K562 (cell line): ENCODE results near the gene INPPL1. TPM values are rescaled to one million over a fixed set of nuclear protein-coding genes. Genes with fewer than 3 reads are reported as not detected.

Experiments used
- BRF1 ChIP-seq: IDR thresholded peaks from 3 replicates; pipeline ENCODE4 v1.6.1; 2011; ENCODE audit warnings: borderline replicate concordance, mild to moderate bottlenecking; ENCODE audit not compliant: insufficient read length; ENCODE audit errors: extremely low read depth
- COPS2 ChIP-seq: fragments of 450-650 bp; conservative IDR thresholded peaks from 2 replicates; pipeline ENCODE4 v1.6.1; 2016; ENCODE audit warnings: mild to moderate bottlenecking, moderate library complexity
- CTBP1 ChIP-seq: fragments of 450-650 bp; IDR thresholded peaks from 2 replicates; pipeline ENCODE4 v1.6.1; 2016; ENCODE audit warnings: borderline replicate concordance
- FOXA3 ChIP-seq, 2 experiments: fragments of 450-650 bp in 1 of 2; sonication (generic) in 1 of 2; formaldehyde crosslinking; IDR thresholded peaks in 1 of 2; conservative IDR thresholded peaks in 1 of 2; 2 replicates each; pipeline versions ENCODE4 v1.4.0 to v1.8.0; 2020 to 2022; ENCODE audit warnings: mild to moderate bottlenecking in 2 of 2, missing genetic modification reagents in 1 of 2
- GTF2A2 ChIP-seq: IDR thresholded peaks from 2 replicates; pipeline ENCODE4 v1.6.1; 2016; ENCODE audit warnings: mild to moderate bottlenecking, missing genetic modification characterization, missing compliant biosample characterization
- HNRNPLL ChIP-seq: fragments of 200-400 bp; formaldehyde crosslinking; IDR thresholded peaks from 2 replicates; pipeline ENCODE4 v1.6.1; 2017; ENCODE audit warnings: low read length, low read depth, mild to moderate bottlenecking; ENCODE audit not compliant: poor library complexity, severe bottlenecking
- JUNB ChIP-seq: fragments of 450-650 bp; formaldehyde crosslinking; conservative IDR thresholded peaks from 2 replicates; pipeline ENCODE4 v1.4.0; 2020; ENCODE audit warnings: mild to moderate bottlenecking
- KAT2B ChIP-seq: IDR thresholded peaks from one replicate; pipeline ENCODE4 v1.6.1; 2012; ENCODE audit warnings: low read depth, mild to moderate bottlenecking, control low read depth, inconsistent platforms, low read length, moderate library complexity
- KLF16 ChIP-seq: IDR thresholded peaks from 2 replicates; pipeline ENCODE4 v1.6.1; 2016; ENCODE audit warnings: antibody characterized with exemption
- LCOR ChIP-seq: sonication (generic); formaldehyde crosslinking; IDR thresholded peaks from 2 replicates; pipeline ENCODE4 v1.8.0; 2022; ENCODE audit warnings: mild to moderate bottlenecking, missing genetic modification reagents
- PCBP1 ChIP-seq: fragments of 200-400 bp; formaldehyde crosslinking; IDR thresholded peaks from 2 replicates; pipeline ENCODE4 v1.6.1; 2018; ENCODE audit warnings: mild to moderate bottlenecking, low read depth, low read length; ENCODE audit not compliant: poor library complexity, severe bottlenecking
- PYGO2 ChIP-seq: fragments of 450-650 bp; IDR thresholded peaks from 2 replicates; pipeline ENCODE4 v1.6.1; 2016; ENCODE audit warnings: mild to moderate bottlenecking, missing genetic modification characterization, moderate library complexity, missing compliant biosample characterization
- RB1 ChIP-seq: fragments of 450-650 bp; IDR thresholded peaks from 2 replicates; pipeline ENCODE4 v1.6.1; 2017; ENCODE audit warnings: low read depth, mild to moderate bottlenecking
- RBM34 ChIP-seq: fragments of 200-400 bp; formaldehyde crosslinking; IDR thresholded peaks from 2 replicates; pipeline ENCODE4 v1.6.1; 2018; ENCODE audit warnings: low read length, borderline replicate concordance; ENCODE audit not compliant: insufficient read depth
- SMARCE1 ChIP-seq: fragments of 450-650 bp; IDR thresholded peaks from 2 replicates; pipeline ENCODE4 v1.7.1; 2016; ENCODE audit warnings: mild to moderate bottlenecking
- SP1 ChIP-seq: sonication (generic); formaldehyde crosslinking; IDR thresholded peaks from 2 replicates; pipeline ENCODE4 v1.8.1; 2022; ENCODE audit warnings: mild to moderate bottlenecking, missing genetic modification reagents
- SPI1 ChIP-seq: IDR thresholded peaks from 2 replicates; pipeline ENCODE4 v1.6.1; 2011; ENCODE audit warnings: low read depth, low read length, control low read depth, borderline replicate concordance
- SUPT5H ChIP-seq: fragments of 450-650 bp; IDR thresholded peaks from 2 replicates; pipeline ENCODE4 v1.6.1; 2016
- TAF1 ChIP-seq: IDR thresholded peaks from 2 replicates; pipeline ENCODE4 v1.6.1; 2011; ENCODE audit warnings: mild to moderate bottlenecking, low read length, moderate library complexity; ENCODE audit not compliant: insufficient read depth, control insufficient read depth, severe bottlenecking; ENCODE audit errors: extremely low read depth
- TBP ChIP-seq: optimal IDR thresholded peaks from 2 replicates; pipeline ENCODE3; 2011; ENCODE audit warnings: low read depth, low read length, improper control_type of control experiment
- YY1 ChIP-seq, 3 experiments: IDR thresholded peaks; 2 replicates each; pipeline ENCODE4 v1.6.1; 2011; ENCODE audit warnings: low read length in 2 of 3, mild to moderate bottlenecking in 2 of 3, moderate library complexity in 2 of 3, borderline replicate concordance in 1 of 3, control low read depth in 1 of 3, low read depth in 1 of 3; ENCODE audit not compliant: insufficient read depth in 3 of 3, insufficient replicate concordance in 2 of 3, control insufficient read depth in 1 of 3, insufficient read length in 1 of 3; ENCODE audit errors: extremely low read depth in 1 of 3
- ZNF133 ChIP-seq: fragments of 250-450 bp; sonication (Bioruptor Pico); IDR thresholded peaks from 2 replicates; pipeline ENCODE4 v1.4.0; 2020; ENCODE audit warnings: mild to moderate bottlenecking
- ZSCAN32 ChIP-seq: fragments of 450-650 bp; formaldehyde crosslinking; IDR thresholded peaks from 2 replicates; pipeline ENCODE4 v1.4.0; 2020; ENCODE audit warnings: mild to moderate bottlenecking, moderate library complexity
- polyA plus RNA-seq, 8 experiments: library from polyadenylated mRNA; depleted of rRNA in 4 of 8; stranded (reverse) in 5 of 8; unstranded in 3 of 8; fragments of >200 nt; fragmentation: Nextera tagmentation in 2 of 8; fragmentation: Illumina TruSeq in 1 of 8; extraction: Ambion mirVana in 2 of 8; extraction: Trizol in 1 of 8; gene quantifications; 2 replicates each; pipeline versions ENCODE4 v1.2.1 to v1.2.3, GENCODE V29; 2011 to 2014; ENCODE audit warnings: inconsistent platforms in 1 of 8, missing spikeins in 1 of 8
- total RNA-seq, 7 experiments: library from RNA; depleted of rRNA in 6 of 7; stranded (reverse); fragments of >200 nt in 6 of 7; fragmentation: Illumina TruSeq in 2 of 7; extraction: Trizol in 2 of 7; gene quantifications; 2 replicates each; pipeline versions ENCODE4 v1.2.1 to v1.2.3, GENCODE V29; 2011 to 2021; ENCODE audit warnings: low replicate concordance in 1 of 7
- TF ChIP-seq, protein P1 (sequence below): fragments of 450-650 bp; formaldehyde crosslinking; IDR thresholded peaks from 2 replicates; pipeline ENCODE4 v1.4.0; 2020; ENCODE audit warnings: mild to moderate bottlenecking, moderate library complexity
- TF ChIP-seq, protein P2 (sequence below): fragments of 250-450 bp; sonication (Bioruptor Pico); IDR thresholded peaks from 2 replicates; pipeline ENCODE4 v1.8.0; 2021; ENCODE audit warnings: mild to moderate bottlenecking, moderate library complexity

Gene INPPL1
- total and polyA plus RNA-seq, 9 of the 15 experiments (the other 6 are each of a cell fraction or from before 2014, with no cell fraction given) = 0.55 to 137 (median 61.6) TPM

DNA sequence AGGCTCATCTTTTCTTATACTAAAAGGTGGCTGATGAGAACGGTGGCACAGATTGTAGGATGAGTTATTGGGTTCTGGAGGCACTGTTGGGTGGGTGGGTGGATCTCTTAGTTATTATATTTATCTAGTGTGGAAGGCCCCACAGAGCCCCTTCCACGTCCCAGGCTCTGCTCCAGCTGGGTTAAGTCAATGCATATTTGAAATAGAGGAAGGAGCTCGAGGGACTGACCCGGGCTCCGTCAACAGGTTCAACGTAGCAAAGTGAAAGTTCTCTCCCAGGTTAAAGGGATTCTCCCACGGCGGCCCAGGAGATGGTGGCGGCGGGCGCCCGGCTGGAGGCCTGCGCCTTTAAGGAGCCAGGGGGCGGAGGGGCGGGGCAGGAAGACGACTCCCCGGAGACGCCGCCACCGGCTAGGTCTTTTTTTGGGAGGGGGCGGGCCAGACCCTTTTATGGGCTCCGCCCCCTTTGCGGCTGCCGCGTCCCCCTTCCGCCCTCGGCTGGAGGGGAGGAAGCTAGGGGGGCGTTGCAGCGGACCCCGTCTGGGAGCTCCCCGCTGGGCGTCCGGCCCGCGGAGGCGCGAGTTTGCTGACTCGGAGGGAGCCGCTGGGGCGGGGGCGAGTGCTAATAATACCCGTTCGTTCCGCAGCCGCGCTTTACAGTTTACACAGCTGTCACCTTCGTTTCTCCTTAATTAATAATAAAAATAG is 1.5 kb upstream of the INPPL1 start (continued):
- TF ChIP-seq YY1 (IDR thresholded peaks at IDR 0.05; ENCODE audit: borderline replicate concordance in 1 of 3, control insufficient read depth in 1 of 3, extremely low read depth in 1 of 3, insufficient read depth in 3 of 3, insufficient read length in 1 of 3, insufficient replicate concordance in 2 of 3, low read depth in 1 of 3, low read length in 2 of 3) (peak in 1 of 3 experiments; percentile 54), PCBP1 (peak; percentile 73), ZSCAN32 (CRISPR knock-in tag) (no peak), COPS2 (no peak), PYGO2 (no peak), SMARCE1 (0 out of 2 replicates have a peak, but pooled peaks have one; percentile 4), ZNF133 (no peak), TBP (peak; percentile 26), FOXA3 (CRISPR knock-in tag; conservative IDR thresholded peaks at IDR 0.05 in 1 of 2, IDR thresholded peaks at IDR 0.05 in 1 of 2) (peak in 1 of 2 experiments; percentile 73; a peak in 1 of 4 replicates), SPI1 (0 out of 2 replicates have a peak, but pooled peaks have one; percentile 9), RBM34 (no peak), GTF2A2 (tag) (no peak), TAF1 (peak; percentile 22), SP1 (CRISPR knock-in tag) (peak; percentile 79), LCOR (CRISPR knock-in tag) (peak; percentile 81), SUPT5H (peak; percentile 66), JUNB (CRISPR knock-in tag) (no peak), CTBP1 (peak; percentile 30; the same call in 1 of the 2 replicates), KLF16 (no peak), HNRNPLL (peak; percentile 42), KAT2B (no peak), BRF1 (no peak), RB1 (peak; percentile 53; the same call in 1 of the 2 replicates)
- TF ChIP-seq, protein P1, sequence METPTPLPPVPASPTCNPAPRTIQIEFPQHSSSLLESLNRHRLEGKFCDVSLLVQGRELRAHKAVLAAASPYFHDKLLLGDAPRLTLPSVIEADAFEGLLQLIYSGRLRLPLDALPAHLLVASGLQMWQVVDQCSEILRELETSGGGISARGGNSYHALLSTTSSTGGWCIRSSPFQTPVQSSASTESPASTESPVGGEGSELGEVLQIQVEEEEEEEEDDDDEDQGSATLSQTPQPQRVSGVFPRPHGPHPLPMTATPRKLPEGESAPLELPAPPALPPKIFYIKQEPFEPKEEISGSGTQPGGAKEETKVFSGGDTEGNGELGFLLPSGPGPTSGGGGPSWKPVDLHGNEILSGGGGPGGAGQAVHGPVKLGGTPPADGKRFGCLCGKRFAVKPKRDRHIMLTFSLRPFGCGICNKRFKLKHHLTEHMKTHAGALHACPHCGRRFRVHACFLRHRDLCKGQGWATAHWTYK (CRISPR knock-in tag) = no peak
- TF ChIP-seq, protein P2, sequence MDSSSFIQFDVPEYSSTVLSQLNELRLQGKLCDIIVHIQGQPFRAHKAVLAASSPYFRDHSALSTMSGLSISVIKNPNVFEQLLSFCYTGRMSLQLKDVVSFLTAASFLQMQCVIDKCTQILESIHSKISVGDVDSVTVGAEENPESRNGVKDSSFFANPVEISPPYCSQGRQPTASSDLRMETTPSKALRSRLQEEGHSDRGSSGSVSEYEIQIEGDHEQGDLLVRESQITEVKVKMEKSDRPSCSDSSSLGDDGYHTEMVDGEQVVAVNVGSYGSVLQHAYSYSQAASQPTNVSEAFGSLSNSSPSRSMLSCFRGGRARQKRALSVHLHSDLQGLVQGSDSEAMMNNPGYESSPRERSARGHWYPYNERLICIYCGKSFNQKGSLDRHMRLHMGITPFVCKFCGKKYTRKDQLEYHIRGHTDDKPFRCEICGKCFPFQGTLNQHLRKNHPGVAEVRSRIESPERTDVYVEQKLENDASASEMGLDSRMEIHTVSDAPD (CRISPR knock-in tag) = no peak
